Activated T-cell treated with anti-CD3 and anti-CD28 coated beads, Interleukin-2, amount 50 U/mL, for 4 hours (primary cell): ENCODE results near the gene TBC1D7. TPM values are rescaled to one million over a fixed set of nuclear protein-coding genes. Genes with fewer than 3 reads are reported as not detected.

ENCODE experiments used
- ATAC-seq, 2 donors: fragments of 200-7000 bp; cut with Tn5 transposase; one replicate each; pipeline ENCODE4 v1.10.0; 2021
- DNase-seq: peaks from one replicate; pipeline ENCODE4 v3.0.0-alpha.2; 2020
- H3K27me3 Mint-ChIP-seq: one replicate; pipeline ENCODE4 v1.8.0; 2021; ENCODE audit warnings: low read depth, mixed read lengths
- H3K36me3 Mint-ChIP-seq: one replicate; pipeline ENCODE4 v1.8.0; 2022; ENCODE audit warnings: mixed read lengths; ENCODE audit not compliant: insufficient read depth
- H3K4me1 Mint-ChIP-seq: one replicate; pipeline ENCODE4 v1.8.0; 2021; ENCODE audit warnings: low read depth, mixed read lengths
- H3K4me3 Mint-ChIP-seq: one replicate; pipeline ENCODE4 v1.8.0; 2021; ENCODE audit warnings: mild to moderate bottlenecking, moderate library complexity, mixed read lengths
- H3K9me3 Mint-ChIP-seq: one replicate; pipeline ENCODE4 v1.8.0; 2021; ENCODE audit warnings: mixed read lengths
- total RNA-seq, 3 donors: library from RNA; stranded (reverse); gene quantifications; one replicate each; pipeline ENCODE4 v1.2.1, GENCODE V29; 2021

Gene TBC1D7
- total RNA-seq, 3 donors from 2014 or later: 12.9 to 18.4 (median 15.5) TPM

- DNase-seq (no peak), ATAC-seq (no peak)
Observed at GRCh38 chr6:13299403-13299821, 28.9 kb downstream of the TBC1D7 start.

GRCh38 chr6:13298446-13298845, 29.9 kb downstream of the TBC1D7 start:
- peaks cover 56% of the 10 kb centered on the region for H3K36me3 Mint-ChIP-seq
- H3K4me3 Mint-ChIP-seq: no peak overlapping the region

More at GRCh38 chr6:13299403-13299821, 28.9 kb downstream of the TBC1D7 start:
- Mint-ChIP-seq H3K27me3 (no peaks in the 10 kb centered on the region), H3K9me3 (no peaks in the 10 kb centered on the region), H3K4me1 (peaks cover 22% of the 10 kb centered on the region), H3K36me3 (peaks cover 55% of the 10 kb centered on the region), H3K4me3 (no peak overlapping the region)

GRCh38 chr6:13297391-13297790, 30.9 kb downstream of the TBC1D7 start:
- H3K4me3 Mint-ChIP-seq: no peak overlapping the region
- H3K9me3 Mint-ChIP-seq: no peaks in the 10 kb centered on the region
- H3K27me3 Mint-ChIP-seq: no peaks in the 10 kb centered on the region
- no peak for DNase-seq
- no peak for ATAC-seq
- peaks cover 4% of the 10 kb centered on the region for H3K4me1 Mint-ChIP-seq
- peaks cover 57% of the 10 kb centered on the region for H3K36me3 Mint-ChIP-seq

More at GRCh38 chr6:13298446-13298845, 29.9 kb downstream of the TBC1D7 start:
- ATAC-seq: no peak
- H3K9me3 Mint-ChIP-seq: no peaks in the 10 kb centered on the region
- H3K4me1 Mint-ChIP-seq: peaks cover 14% of the 10 kb centered on the region
- no peak for DNase-seq
- no peaks in the 10 kb centered on the region for H3K27me3 Mint-ChIP-seq

- Mint-ChIP-seq H3K9me3 (no peaks in the 10 kb centered on the region), H3K4me3 (no peak overlapping the region), H3K4me1 (no peaks in the 10 kb centered on the region), H3K27me3 (no peaks in the 10 kb centered on the region), H3K36me3 (peaks cover 54% of the 10 kb centered on the region)
- no peak for DNase-seq
- ATAC-seq: no peak
Observed at GRCh38 chr6:13296536-13296997, 31.8 kb downstream of the TBC1D7 start.

- Mint-ChIP-seq H3K9me3 (no peaks in the 10 kb centered on the region), H3K36me3 (peaks cover 47% of the 10 kb centered on the region)
Observed at GRCh38 chr6:13295576-13295975, 32.8 kb downstream of the TBC1D7 start.

GRCh38 chr6:13294499-13295069, 33.8 kb downstream of the TBC1D7 start:
- DNase-seq (no peak), ATAC-seq (no peak)
- H3K36me3 Mint-ChIP-seq: peaks cover 47% of the 10 kb centered on the region
- H3K4me1 Mint-ChIP-seq: no peaks in the 10 kb centered on the region
- H3K4me3 Mint-ChIP-seq: no peak overlapping the region
- no peaks in the 10 kb centered on the region for H3K9me3 Mint-ChIP-seq
- no peaks in the 10 kb centered on the region for H3K27me3 Mint-ChIP-seq

More at GRCh38 chr6:13295576-13295975, 32.8 kb downstream of the TBC1D7 start:
- Mint-ChIP-seq H3K4me3 (no peak overlapping the region), H3K27me3 (no peaks in the 10 kb centered on the region), H3K4me1 (no peaks in the 10 kb centered on the region)
- ATAC-seq: no peak
- DNase-seq: no peak

GRCh38 chr6:13292774-13293173, 35.6 kb downstream of the TBC1D7 start:
- Mint-ChIP-seq H3K4me3 (no peak overlapping the region), H3K9me3 (no peaks in the 10 kb centered on the region), H3K36me3 (peaks cover 38% of the 10 kb centered on the region), H3K4me1 (no peaks in the 10 kb centered on the region), H3K27me3 (no peaks in the 10 kb centered on the region)
- DNase-seq (no peak), ATAC-seq (no peak)

GRCh38 chr6:13290335-13290734, 38.0 kb downstream of the TBC1D7 start:
- H3K27me3 Mint-ChIP-seq: no peaks in the 10 kb centered on the region
- ATAC-seq (no peak), DNase-seq (no peak)
- H3K4me1 Mint-ChIP-seq: no peaks in the 10 kb centered on the region
- H3K4me3 Mint-ChIP-seq: no peak overlapping the region
- H3K36me3 Mint-ChIP-seq: peaks cover 37% of the 10 kb centered on the region
- peaks cover 13% of the 10 kb centered on the region for H3K9me3 Mint-ChIP-seq

- no peak for ATAC-seq
- peaks cover 13% of the 10 kb centered on the region for H3K9me3 Mint-ChIP-seq
Observed at GRCh38 chr6:13289789-13290318, 38.5 kb downstream of the TBC1D7 start.

GRCh38 chr6:13288969-13289391, 39.4 kb downstream of the TBC1D7 start:
- DNase-seq: no peak
- H3K4me3 Mint-ChIP-seq: no peak overlapping the region
- no peaks in the 10 kb centered on the region for H3K4me1 Mint-ChIP-seq
- peaks cover 13% of the 10 kb centered on the region for H3K9me3 Mint-ChIP-seq
- peaks cover 24% of the 10 kb centered on the region for H3K36me3 Mint-ChIP-seq
- H3K27me3 Mint-ChIP-seq: no peaks in the 10 kb centered on the region
- no peak for ATAC-seq

More at GRCh38 chr6:13289789-13290318, 38.5 kb downstream of the TBC1D7 start:
- no peak overlapping the region for H3K4me3 Mint-ChIP-seq
- DNase-seq: no peak
- H3K36me3 Mint-ChIP-seq: peaks cover 32% of the 10 kb centered on the region
- H3K4me1 Mint-ChIP-seq: no peaks in the 10 kb centered on the region
- no peaks in the 10 kb centered on the region for H3K27me3 Mint-ChIP-seq

- H3K9me3 Mint-ChIP-seq: peaks cover 13% of the 10 kb centered on the region
- no peak for DNase-seq
- H3K4me1 Mint-ChIP-seq: no peaks in the 10 kb centered on the region
- H3K36me3 Mint-ChIP-seq: peaks cover 21% of the 10 kb centered on the region
- no peak for ATAC-seq
- H3K4me3 Mint-ChIP-seq: no peak overlapping the region
- no peaks in the 10 kb centered on the region for H3K27me3 Mint-ChIP-seq
Observed at GRCh38 chr6:13288481-13288880, 39.9 kb downstream of the TBC1D7 start.

- Mint-ChIP-seq H3K36me3 (peaks cover 11% of the 10 kb centered on the region), H3K4me1 (no peaks in the 10 kb centered on the region), H3K9me3 (peaks cover 13% of the 10 kb centered on the region), H3K4me3 (no peak overlapping the region), H3K27me3 (no peaks in the 10 kb centered on the region)
- ATAC-seq (no peak), DNase-seq (no peak)
Observed at GRCh38 chr6:13287104-13287503, 41.2 kb downstream of the TBC1D7 start.

- no peaks in the 10 kb centered on the region for H3K27me3 Mint-ChIP-seq
- DNase-seq (no peak), ATAC-seq (no peak)
- H3K4me3 Mint-ChIP-seq: no peak overlapping the region
- peaks cover 11% of the 10 kb centered on the region for H3K36me3 Mint-ChIP-seq
- no peaks in the 10 kb centered on the region for H3K4me1 Mint-ChIP-seq
- H3K9me3 Mint-ChIP-seq: peaks cover 13% of the 10 kb centered on the region
Observed at GRCh38 chr6:13286181-13286580, 42.2 kb downstream of the TBC1D7 start.

GRCh38 chr6:13285705-13286104, 42.6 kb downstream of the TBC1D7 start:
- Mint-ChIP-seq H3K4me3 (no peak overlapping the region), H3K36me3 (peaks cover 11% of the 10 kb centered on the region), H3K4me1 (no peaks in the 10 kb centered on the region), H3K9me3 (peaks cover 13% of the 10 kb centered on the region), H3K27me3 (no peaks in the 10 kb centered on the region)
- no peak for ATAC-seq
- DNase-seq: no peak

- Mint-ChIP-seq H3K4me3 (no peak overlapping the region), H3K27me3 (no peaks in the 10 kb centered on the region), H3K4me1 (no peaks in the 10 kb centered on the region), H3K9me3 (peaks cover 13% of the 10 kb centered on the region), H3K36me3 (peaks cover 6% of the 10 kb centered on the region)
- no peak for ATAC-seq
- no peak for DNase-seq
Observed at GRCh38 chr6:13284646-13285045, 43.7 kb downstream of the TBC1D7 start.
